ENCODE results near the gene CEACAM18. TPM values are rescaled to one million over a fixed set of nuclear protein-coding genes. Genes with fewer than 3 reads are reported as not detected.

CEACAM18 gene
- not detected in 2 replicates for polyA plus RNA-seq (2013)

DNA sequence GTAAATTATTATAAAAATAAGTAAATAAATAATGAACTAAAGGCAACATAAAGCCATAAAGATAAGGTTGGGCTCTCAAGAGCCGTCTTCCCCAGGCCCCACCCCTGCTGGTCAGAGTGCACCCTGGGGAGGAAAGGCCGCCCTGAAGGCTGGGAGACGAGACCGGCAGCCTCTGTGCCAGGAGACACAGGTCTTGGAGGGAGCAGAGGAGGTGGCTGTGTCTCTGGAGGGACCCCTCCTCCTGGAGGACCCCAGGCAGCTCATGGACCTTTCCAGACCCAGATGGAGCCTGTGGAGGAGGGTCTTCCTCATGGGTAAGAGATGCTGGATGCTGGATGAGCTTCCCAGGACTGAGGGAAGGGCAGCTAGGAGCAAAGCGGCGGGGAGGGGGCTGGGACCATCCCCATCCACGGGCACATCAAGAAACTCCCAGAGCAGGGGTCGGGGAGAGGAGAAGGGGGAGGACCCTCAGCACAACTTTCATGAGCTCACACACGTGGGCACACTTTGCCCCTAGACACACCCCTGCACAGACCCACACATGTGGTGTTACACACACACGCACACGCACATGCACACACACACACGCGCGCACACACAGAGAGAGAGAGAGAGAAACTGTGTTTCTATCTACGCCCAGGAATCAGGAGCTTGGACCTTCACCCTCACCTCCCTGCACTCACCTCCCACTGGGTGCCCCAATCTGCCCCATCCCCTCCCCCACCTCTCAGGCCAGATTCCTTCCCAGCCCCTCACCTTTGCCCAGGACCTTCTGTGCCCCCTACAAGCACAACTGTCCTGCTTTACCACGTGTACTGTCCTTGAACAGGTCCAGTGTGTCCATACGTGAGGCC is at the start of gene CEACAM18:
Gene CEACAM18 (plus strand): TSS at position 159 of the 854 bp plus-strand sequence.
- Histone ChIP-seq H3K4ac (ENCODE audit: low read depth, low read length) (no peak within 1 kb of the TSS), H3K4me1 (ENCODE audit: control insufficient read depth in 1 of 2, insufficient read depth in 2 of 2, low read length in 2 of 2) (no peaks in the 10 kb centered on the region), H3K23ac (ENCODE audit: low read length) (no peak within 1 kb of the TSS), H2AK5ac (ENCODE audit: low read length) (no peak within 1 kb of the TSS), H3K27me3 (ENCODE audit: insufficient read depth, low read length) (no peaks in the 10 kb centered on the region), H3K79me2 (ENCODE audit: control insufficient read depth, insufficient read depth, low read length, poor library complexity) (no peaks in the 10 kb centered on the region), H3K14ac (ENCODE audit: low read length) (no peak within 1 kb of the TSS), H2BK120ac (ENCODE audit: insufficient read depth, low read length, poor library complexity) (no peak within 1 kb of the TSS), H4K91ac (ENCODE audit: low read depth, low read length) (no peak within 1 kb of the TSS), H3K36me3 (ENCODE audit: control insufficient read depth in 1 of 2, insufficient read depth in 2 of 2, low read length in 2 of 2) (no peaks in the 10 kb centered on the region), H3K4me3 (ENCODE audit: low read depth, low read length) (no peak within 1 kb of the TSS), H4K8ac (ENCODE audit: low read depth, low read length) (no peak within 1 kb of the TSS), H3K79me1 (ENCODE audit: low read length) (no peaks in the 10 kb centered on the region), H3K27ac (ENCODE audit: low read depth, low read length) (no peak within 1 kb of the TSS), H2BK5ac (ENCODE audit: low read depth, low read length, poor library complexity) (no peak within 1 kb of the TSS), H3K4me2 (ENCODE audit: low read length) (no peak within 1 kb of the TSS), H4K12ac (ENCODE audit: low read depth, low read length) (no peak within 1 kb of the TSS), H3K18ac (ENCODE audit: low read length) (no peak within 1 kb of the TSS), H2BK12ac (ENCODE audit: low read length) (no peak within 1 kb of the TSS), H3K9me3 (ENCODE audit: insufficient read depth, low read depth, low read length) (peaks cover 39% of the 10 kb centered on the region), H2AFZ (ENCODE audit: insufficient read depth, low read length, poor library complexity) (no peak within 1 kb of the TSS), H3K9ac (ENCODE audit: low read length) (peak within 1 kb of the TSS; percentile 19)
- no CpG with 5 or more reads among the region's 17 CpGs for WGBS (ENCODE audit: extremely low coverage, insufficient coverage, insufficient read length)
- no peak for DNase-seq

DNA sequence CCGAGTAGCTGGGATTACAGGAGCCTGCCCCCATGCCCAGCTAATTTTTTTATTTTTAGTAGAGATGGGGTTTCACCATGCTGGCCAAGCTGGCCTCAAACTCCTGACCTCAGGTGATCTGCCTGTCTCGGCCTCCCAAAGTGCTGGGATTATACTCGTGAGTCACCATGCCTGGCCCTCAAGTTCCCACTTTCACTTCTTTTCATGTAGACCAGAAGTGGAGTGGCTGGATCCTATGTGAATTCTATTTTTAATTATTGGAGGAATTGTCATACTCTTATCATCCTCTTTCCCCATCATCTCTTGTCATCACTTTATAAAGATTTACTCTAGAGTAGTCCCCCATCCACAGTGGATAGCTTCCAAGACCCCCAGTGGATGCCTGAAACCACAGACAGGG is 48.1 kb upstream of the CEACAM18 start:
- H4K8ac ChIP-seq (ENCODE audit: low read depth, low read length): no peak overlapping the region
- no peaks in the 10 kb centered on the region for H3K4me1 ChIP-seq (ENCODE audit: control insufficient read depth in 1 of 2, insufficient read depth in 2 of 2, low read length in 2 of 2)
- H2AFZ ChIP-seq (ENCODE audit: insufficient read depth, low read length, poor library complexity): no peak overlapping the region
- no peak overlapping the region for H3K4me2 ChIP-seq (ENCODE audit: low read length)
- no peaks in the 10 kb centered on the region for H3K27me3 ChIP-seq (ENCODE audit: insufficient read depth, low read length)
- no peak overlapping the region for H4K12ac ChIP-seq (ENCODE audit: low read depth, low read length)
- H3K9me3 ChIP-seq (ENCODE audit: insufficient read depth, low read depth, low read length): peaks cover 8% of the 10 kb centered on the region
- no peak overlapping the region for H3K23ac ChIP-seq (ENCODE audit: low read length)
- H3K9ac ChIP-seq (ENCODE audit: low read length): no peak overlapping the region
- H3K14ac ChIP-seq (ENCODE audit: low read length): no peak overlapping the region
- H3K79me2 ChIP-seq (ENCODE audit: control insufficient read depth, insufficient read depth, low read length, poor library complexity): no peaks in the 10 kb centered on the region
- no peak overlapping the region for H2BK120ac ChIP-seq (ENCODE audit: insufficient read depth, low read length, poor library complexity)
- H3K27ac ChIP-seq (ENCODE audit: low read depth, low read length): no peak overlapping the region
- H3K4me3 ChIP-seq (ENCODE audit: low read depth, low read length): no peak overlapping the region
- H4K91ac ChIP-seq (ENCODE audit: low read depth, low read length): no peak overlapping the region
- H2AK5ac ChIP-seq (ENCODE audit: low read length): no peak overlapping the region
- WGBS (ENCODE audit: extremely low coverage, insufficient coverage, insufficient read length): no CpG with 5 or more reads among the region's 3 CpGs
- no peak overlapping the region for H3K4ac ChIP-seq (ENCODE audit: low read depth, low read length)
- H3K79me1 ChIP-seq (ENCODE audit: low read length): no peaks in the 10 kb centered on the region
- no peak for DNase-seq
- H3K36me3 ChIP-seq (ENCODE audit: control insufficient read depth in 1 of 2, insufficient read depth in 2 of 2, low read length in 2 of 2): no peaks in the 10 kb centered on the region
- no peak overlapping the region for H3K18ac ChIP-seq (ENCODE audit: low read length)
- no peak overlapping the region for H2BK5ac ChIP-seq (ENCODE audit: low read depth, low read length, poor library complexity)
- no peak overlapping the region for H2BK12ac ChIP-seq (ENCODE audit: low read length)

DNA sequence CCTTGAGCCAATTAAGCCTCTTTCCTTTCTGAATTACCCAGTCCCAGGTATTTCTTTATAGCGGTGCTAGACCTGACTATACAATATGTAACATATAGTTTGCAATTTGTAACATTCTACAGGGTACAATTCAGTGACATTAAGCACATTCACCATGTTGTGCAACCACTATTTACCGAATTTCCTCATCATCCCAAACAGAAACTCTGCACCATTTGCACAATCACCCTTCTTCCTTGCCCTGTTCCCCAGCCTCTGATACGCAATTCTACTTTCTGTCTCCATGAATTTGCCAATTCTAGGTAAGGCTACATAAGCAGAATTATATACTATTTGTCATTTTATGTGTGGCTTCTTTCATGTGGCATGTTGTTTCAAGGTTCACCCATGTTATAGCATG is 47.2 kb upstream of the CEACAM18 start:
- Histone ChIP-seq H2AFZ (ENCODE audit: insufficient read depth, low read length, poor library complexity) (no peak overlapping the region), H3K27ac (ENCODE audit: low read depth, low read length) (no peak overlapping the region), H2BK12ac (ENCODE audit: low read length) (no peak overlapping the region), H2BK5ac (ENCODE audit: low read depth, low read length, poor library complexity) (no peak overlapping the region), H3K36me3 (ENCODE audit: control insufficient read depth in 1 of 2, insufficient read depth in 2 of 2, low read length in 2 of 2) (no peaks in the 10 kb centered on the region), H3K18ac (ENCODE audit: low read length) (no peak overlapping the region), H3K14ac (ENCODE audit: low read length) (no peak overlapping the region), H3K23ac (ENCODE audit: low read length) (no peak overlapping the region), H3K4me1 (ENCODE audit: control insufficient read depth in 1 of 2, insufficient read depth in 2 of 2, low read length in 2 of 2) (no peaks in the 10 kb centered on the region), H3K9ac (ENCODE audit: low read length) (no peak overlapping the region), H3K79me2 (ENCODE audit: control insufficient read depth, insufficient read depth, low read length, poor library complexity) (no peaks in the 10 kb centered on the region), H4K8ac (ENCODE audit: low read depth, low read length) (no peak overlapping the region), H3K4ac (ENCODE audit: low read depth, low read length) (no peak overlapping the region), H4K12ac (ENCODE audit: low read depth, low read length) (no peak overlapping the region), H3K79me1 (ENCODE audit: low read length) (no peaks in the 10 kb centered on the region), H3K4me3 (ENCODE audit: low read depth, low read length) (no peak overlapping the region), H3K4me2 (ENCODE audit: low read length) (no peak overlapping the region), H3K27me3 (ENCODE audit: insufficient read depth, low read length) (no peaks in the 10 kb centered on the region), H3K9me3 (ENCODE audit: insufficient read depth, low read depth, low read length) (peaks cover 4% of the 10 kb centered on the region), H2AK5ac (ENCODE audit: low read length) (no peak overlapping the region), H2BK120ac (ENCODE audit: insufficient read depth, low read length, poor library complexity) (no peak overlapping the region), H4K91ac (ENCODE audit: low read depth, low read length) (no peak overlapping the region)
- DNase-seq: peak in 1 of 2 donors; percentile 23
- no CpG with 5 or more reads among the region's 3 CpGs for WGBS (ENCODE audit: extremely low coverage, insufficient coverage, insufficient read length)

DNA sequence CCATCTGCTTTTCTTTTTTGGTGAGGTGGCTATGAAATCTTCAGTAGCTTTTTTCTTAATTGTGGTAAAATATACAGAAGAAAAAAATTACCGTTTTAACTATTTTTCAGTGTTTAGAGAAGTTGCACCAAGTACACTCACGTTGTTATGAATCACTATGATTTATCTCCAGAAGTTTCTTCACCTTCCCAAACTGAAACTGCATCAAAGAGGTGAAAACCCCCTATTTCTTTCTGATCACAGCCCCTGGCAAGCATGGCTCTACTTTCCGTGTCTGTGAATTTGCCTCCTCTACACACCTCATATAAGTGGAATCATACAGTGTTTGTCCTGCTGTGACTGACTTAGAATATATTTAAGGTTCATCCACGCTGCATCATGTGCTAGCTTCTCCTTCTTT is 45.3 kb upstream of the CEACAM18 start:
- Histone ChIP-seq H3K4ac (ENCODE audit: low read depth, low read length) (no peak overlapping the region), H3K18ac (ENCODE audit: low read length) (no peak overlapping the region), H3K27ac (ENCODE audit: low read depth, low read length) (no peak overlapping the region), H3K9ac (ENCODE audit: low read length) (no peak overlapping the region), H4K91ac (ENCODE audit: low read depth, low read length) (no peak overlapping the region), H4K8ac (ENCODE audit: low read depth, low read length) (no peak overlapping the region), H3K9me3 (ENCODE audit: insufficient read depth, low read depth, low read length) (no peaks in the 10 kb centered on the region), H2AK5ac (ENCODE audit: low read length) (no peak overlapping the region), H3K4me2 (ENCODE audit: low read length) (no peak overlapping the region), H3K27me3 (ENCODE audit: insufficient read depth, low read length) (no peaks in the 10 kb centered on the region), H2AFZ (ENCODE audit: insufficient read depth, low read length, poor library complexity) (no peak overlapping the region), H3K79me1 (ENCODE audit: low read length) (no peaks in the 10 kb centered on the region), H3K4me3 (ENCODE audit: low read depth, low read length) (no peak overlapping the region), H3K36me3 (ENCODE audit: control insufficient read depth in 1 of 2, insufficient read depth in 2 of 2, low read length in 2 of 2) (no peaks in the 10 kb centered on the region), H2BK12ac (ENCODE audit: low read length) (no peak overlapping the region), H2BK120ac (ENCODE audit: insufficient read depth, low read length, poor library complexity) (no peak overlapping the region), H2BK5ac (ENCODE audit: low read depth, low read length, poor library complexity) (no peak overlapping the region), H3K23ac (ENCODE audit: low read length) (no peak overlapping the region), H4K12ac (ENCODE audit: low read depth, low read length) (no peak overlapping the region), H3K79me2 (ENCODE audit: control insufficient read depth, insufficient read depth, low read length, poor library complexity) (no peaks in the 10 kb centered on the region), H3K4me1 (ENCODE audit: control insufficient read depth in 1 of 2, insufficient read depth in 2 of 2, low read length in 2 of 2) (no peaks in the 10 kb centered on the region), H3K14ac (ENCODE audit: low read length) (no peak overlapping the region)
- peak in 1 of 2 donors; percentile 14 for DNase-seq
- WGBS (ENCODE audit: extremely low coverage, insufficient coverage, insufficient read length): no CpG with 5 or more reads among the region's 4 CpGs
